Stimulated activated naive B cell treated with anti-CD40 and anti-IgM and Interleukin-4, amounts not matched to agents 10 μg/mL and 1 μg/mL and 100 μg/mL, for 72 hours (primary cell): Measurements from ENCODE around the gene TSPAN1.

Experiments
- ATAC-seq, 2 donors: fragments of 150-1000 bp; cut with Tn5 transposase; replicated peaks; 2 replicates each; pipeline ENCODE4 v1.10.0; 2021; ENCODE audit warnings: moderate library complexity in 1 of 2
- DNase-seq: peaks from one replicate; pipeline ENCODE4 v3.0.0; 2021
- H3K27ac Mint-ChIP-seq: one replicate; pipeline ENCODE4 v1.8.0; 2022; ENCODE audit warnings: mild to moderate bottlenecking, mixed read lengths
- H3K27me3 Mint-ChIP-seq, 2 donors: one replicate each; pipeline ENCODE4 v1.8.0; 2022; ENCODE audit warnings: mixed read lengths in 2 of 2
- H3K36me3 Mint-ChIP-seq, 2 donors: one replicate each; pipeline ENCODE4 v1.8.0; 2022; ENCODE audit warnings: mixed read lengths in 2 of 2, mild to moderate bottlenecking in 1 of 2
- H3K4me1 Mint-ChIP-seq, 2 donors: one replicate each; pipeline ENCODE4 v1.8.0; 2022; ENCODE audit warnings: mixed read lengths in 2 of 2, mild to moderate bottlenecking in 1 of 2
- H3K4me3 Mint-ChIP-seq, 2 donors: one replicate each; pipeline ENCODE4 v1.8.0; 2022; ENCODE audit warnings: mild to moderate bottlenecking in 2 of 2, mixed read lengths in 2 of 2, moderate library complexity in 1 of 2
- H3K9me3 Mint-ChIP-seq, 2 donors: one replicate each; pipeline ENCODE4 v1.8.0; 2022; ENCODE audit warnings: mixed read lengths in 2 of 2, mild to moderate bottlenecking in 1 of 2

Gene TSPAN1

GRCh38 chr1:46173361-46173856 is 1.5 kb upstream of the TSPAN1 start:
- peaks cover 12 to 15% of the 10 kb centered on the region in 2 donors for H3K4me1 Mint-ChIP-seq
- no peaks in the 10 kb centered on the region for H3K36me3 Mint-ChIP-seq
- H3K4me3 Mint-ChIP-seq, result no peak overlapping the region
- no peak overlapping the region for H3K27ac Mint-ChIP-seq
- H3K9me3 Mint-ChIP-seq, result no peaks in the 10 kb centered on the region
- DNase-seq (no peak), ATAC-seq (peak; percentile 67 to 73)
- H3K27me3 Mint-ChIP-seq, result no peaks in the 10 kb centered on the region

DNA sequence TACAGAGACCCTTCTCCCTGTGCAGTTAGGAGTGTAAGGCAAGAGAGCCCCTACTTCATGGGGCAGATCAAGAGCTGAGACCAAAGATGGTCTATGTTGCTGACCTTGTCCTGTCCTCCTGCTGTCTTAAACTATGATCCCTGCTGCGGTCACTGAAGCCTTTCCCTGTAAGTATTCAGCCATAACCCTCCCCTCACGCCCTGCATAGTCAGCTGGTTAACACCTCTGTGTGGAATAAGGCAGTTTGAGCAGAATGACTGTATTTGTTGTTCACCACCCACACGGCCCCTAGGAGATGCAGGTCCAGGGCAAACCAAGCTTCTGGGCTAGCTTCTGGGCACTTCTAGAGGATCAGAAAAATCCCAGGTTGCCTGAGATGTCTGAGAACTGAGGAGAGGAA is 356 bp downstream of the TSPAN1 start:
- ATAC-seq (no peak), DNase-seq (no peak)
- Mint-ChIP-seq H3K27me3 (no peaks in the 10 kb centered on the region), H3K9me3 (no peaks in the 10 kb centered on the region), H3K4me1 (peaks cover 12 to 15% of the 10 kb centered on the region in 2 donors), H3K36me3 (no peaks in the 10 kb centered on the region), H3K27ac (no peak overlapping the region), H3K4me3 (no peak overlapping the region)

DNA sequence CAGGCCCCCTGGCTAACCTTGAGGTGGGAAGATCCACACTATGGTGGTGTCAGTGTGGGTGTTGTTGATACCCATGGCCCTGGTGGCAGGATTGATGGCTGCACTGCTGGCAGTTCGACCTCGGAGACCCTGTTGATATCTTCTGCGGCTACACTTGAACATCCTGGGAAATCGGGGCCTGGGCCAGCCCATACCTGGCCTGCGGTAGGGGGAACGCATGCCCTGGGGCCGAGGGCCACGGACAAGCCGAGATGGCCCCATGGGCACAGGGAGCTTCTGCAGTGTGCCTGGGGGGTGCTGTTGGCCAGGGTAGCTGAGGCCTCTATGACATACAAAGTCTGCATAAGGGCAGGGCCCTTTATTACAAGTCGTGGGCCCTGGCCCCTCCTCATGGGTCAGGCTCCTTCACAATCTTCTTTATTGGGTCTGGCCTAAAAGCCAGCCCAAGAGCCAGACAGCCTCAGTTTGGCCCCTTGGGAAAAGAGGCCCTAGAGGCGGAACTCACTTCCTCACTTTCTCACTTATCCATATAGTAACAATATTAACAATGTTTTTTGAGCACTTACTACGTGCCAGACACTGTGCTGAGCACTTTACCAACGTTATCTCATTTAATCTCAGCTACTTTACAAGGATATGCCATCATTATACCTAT is 1.5 kb downstream of the TSPAN1 start, which contains the start of gene P3R3URF:
P3R3URF (minus strand) TSS at position 278 of the 655 bp plus-strand sequence; CDS start at position 261, 17 bp downstream.
- no peak within 1 kb of the TSS for H3K4me3 Mint-ChIP-seq
- H3K9me3 Mint-ChIP-seq, result no peaks in the 10 kb centered on the region
- H3K27ac Mint-ChIP-seq, result no peak within 1 kb of the TSS
- no peaks in the 10 kb centered on the region for H3K36me3 Mint-ChIP-seq
- DNase-seq (no peak), ATAC-seq (no peak)
- no peaks in the 10 kb centered on the region for H3K27me3 Mint-ChIP-seq
- peaks cover 7 to 10% of the 10 kb centered on the region in 2 donors for H3K4me1 Mint-ChIP-seq

- H3K36me3 Mint-ChIP-seq, result no peaks in the 10 kb centered on the region
- no peak overlapping the region for H3K27ac Mint-ChIP-seq
- no peaks in the 10 kb centered on the region for H3K9me3 Mint-ChIP-seq
- no peaks in the 10 kb centered on the region for H3K27me3 Mint-ChIP-seq
- peak; percentile 69 to 73 for ATAC-seq
- DNase-seq, result peak; percentile 46
- H3K4me1 Mint-ChIP-seq, result peaks cover 9 to 15% of the 10 kb centered on the region in 2 donors
- no peak overlapping the region for H3K4me3 Mint-ChIP-seq
Observed at GRCh38 chr1:46179138-46180081, 4.5 kb downstream of the TSPAN1 start.

DNA sequence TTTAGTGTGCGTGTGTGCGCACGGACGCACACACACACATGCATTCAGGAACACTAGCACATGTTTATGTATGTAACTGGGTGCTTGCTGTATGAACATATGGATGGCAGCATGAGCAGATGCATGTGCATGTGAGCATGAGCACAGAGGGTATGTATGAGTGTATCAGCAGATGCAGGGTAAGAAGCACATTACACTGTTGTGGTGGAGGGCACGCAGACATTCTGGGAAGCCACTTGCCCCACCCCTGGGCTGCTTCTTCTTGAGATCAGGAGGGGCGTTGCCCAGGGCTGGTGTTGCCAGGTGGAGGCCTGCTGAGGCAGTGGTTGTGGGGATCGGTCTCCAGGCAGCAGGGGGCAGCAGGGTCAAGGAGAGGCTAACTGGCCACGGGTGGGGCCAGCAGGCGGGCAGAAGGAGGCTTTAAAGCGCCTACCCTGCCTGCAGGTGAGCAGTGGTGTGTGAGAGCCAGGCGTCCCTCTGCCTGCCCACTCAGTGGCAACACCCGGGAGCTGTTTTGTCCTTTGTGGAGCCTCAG is 5.3 kb downstream of the TSPAN1 start:
- DNase-seq (no peak), ATAC-seq (peak; percentile 7 to 15)
- H3K27me3 Mint-ChIP-seq, result no peaks in the 10 kb centered on the region
- H3K36me3 Mint-ChIP-seq, result no peaks in the 10 kb centered on the region
- H3K27ac Mint-ChIP-seq, result peak overlapping the region; percentile 32
- no peak overlapping the region for H3K4me3 Mint-ChIP-seq
- H3K9me3 Mint-ChIP-seq, result no peaks in the 10 kb centered on the region
- peaks cover 16 to 22% of the 10 kb centered on the region in 2 donors for H3K4me1 Mint-ChIP-seq

- H3K36me3 Mint-ChIP-seq, result no peaks in the 10 kb centered on the region
- no peak overlapping the region for H3K27ac Mint-ChIP-seq
- no peak for ATAC-seq
- H3K4me3 Mint-ChIP-seq, result no peak overlapping the region
- peaks cover 16 to 21% of the 10 kb centered on the region in 2 donors for H3K4me1 Mint-ChIP-seq
- no peaks in the 10 kb centered on the region for H3K9me3 Mint-ChIP-seq
- H3K27me3 Mint-ChIP-seq, result no peaks in the 10 kb centered on the region
- no peak for DNase-seq
Observed at GRCh38 chr1:46181343-46182260, 6.7 kb downstream of the TSPAN1 start.

DNA sequence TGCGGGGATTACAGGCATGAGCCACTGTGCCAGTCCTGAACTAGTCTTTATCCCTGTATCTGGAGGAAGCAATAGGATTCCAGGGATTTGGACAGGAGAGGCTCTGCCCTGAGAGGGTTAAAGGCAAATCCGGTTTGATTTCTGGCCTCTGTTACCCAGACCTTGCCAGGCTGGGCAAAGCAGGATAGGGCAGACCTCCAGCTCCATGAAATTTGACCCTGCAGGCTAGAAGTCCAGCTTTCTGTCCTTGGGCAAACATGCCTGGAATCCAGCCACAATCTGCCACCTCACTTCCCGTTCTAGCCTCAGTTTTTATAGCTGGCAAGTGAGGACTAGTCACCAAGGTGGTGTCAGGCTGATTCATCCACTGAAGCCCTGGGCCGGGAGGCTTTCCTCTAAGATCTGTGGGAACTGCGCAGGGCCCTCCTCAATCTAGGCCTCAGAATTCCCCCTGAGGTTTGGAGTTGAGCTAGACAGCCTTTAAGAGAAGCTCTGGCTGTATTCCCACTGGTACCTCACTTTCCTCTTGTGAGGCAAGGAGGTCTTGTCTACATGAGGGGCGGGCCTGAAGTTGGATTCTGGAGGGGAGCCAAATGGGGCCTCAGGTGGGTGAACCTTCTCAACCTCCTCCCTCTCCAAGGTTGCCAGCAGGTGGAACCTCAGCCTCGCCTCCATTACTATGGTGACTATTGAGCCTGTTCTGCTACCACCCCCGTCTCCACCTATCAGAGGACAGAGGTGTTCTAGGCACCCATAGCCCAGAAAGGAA is 8.4 kb downstream of the TSPAN1 start:
- ATAC-seq (no peak), DNase-seq (no peak)
- peaks cover 9 to 11% of the 10 kb centered on the region in 2 donors for H3K36me3 Mint-ChIP-seq
- no peak overlapping the region for H3K27ac Mint-ChIP-seq
- no peak overlapping the region for H3K4me3 Mint-ChIP-seq
- peaks cover 16 to 19% of the 10 kb centered on the region in 2 donors for H3K4me1 Mint-ChIP-seq
- no peaks in the 10 kb centered on the region for H3K9me3 Mint-ChIP-seq
- H3K27me3 Mint-ChIP-seq, result no peaks in the 10 kb centered on the region

- no peak overlapping the region for H3K4me3 Mint-ChIP-seq
- H3K27me3 Mint-ChIP-seq, result no peaks in the 10 kb centered on the region
- no peak for DNase-seq
- peak overlapping the region; percentile 42 for H3K27ac Mint-ChIP-seq
- H3K36me3 Mint-ChIP-seq, result peaks cover 12 to 15% of the 10 kb centered on the region in 2 donors
- H3K9me3 Mint-ChIP-seq, result no peaks in the 10 kb centered on the region
- H3K4me1 Mint-ChIP-seq, result peaks cover 16 to 19% of the 10 kb centered on the region in 2 donors
- ATAC-seq, result peak; percentile 75 to 77
Observed at GRCh38 chr1:46183926-46184557, 9.2 kb downstream of the TSPAN1 start.

DNA sequence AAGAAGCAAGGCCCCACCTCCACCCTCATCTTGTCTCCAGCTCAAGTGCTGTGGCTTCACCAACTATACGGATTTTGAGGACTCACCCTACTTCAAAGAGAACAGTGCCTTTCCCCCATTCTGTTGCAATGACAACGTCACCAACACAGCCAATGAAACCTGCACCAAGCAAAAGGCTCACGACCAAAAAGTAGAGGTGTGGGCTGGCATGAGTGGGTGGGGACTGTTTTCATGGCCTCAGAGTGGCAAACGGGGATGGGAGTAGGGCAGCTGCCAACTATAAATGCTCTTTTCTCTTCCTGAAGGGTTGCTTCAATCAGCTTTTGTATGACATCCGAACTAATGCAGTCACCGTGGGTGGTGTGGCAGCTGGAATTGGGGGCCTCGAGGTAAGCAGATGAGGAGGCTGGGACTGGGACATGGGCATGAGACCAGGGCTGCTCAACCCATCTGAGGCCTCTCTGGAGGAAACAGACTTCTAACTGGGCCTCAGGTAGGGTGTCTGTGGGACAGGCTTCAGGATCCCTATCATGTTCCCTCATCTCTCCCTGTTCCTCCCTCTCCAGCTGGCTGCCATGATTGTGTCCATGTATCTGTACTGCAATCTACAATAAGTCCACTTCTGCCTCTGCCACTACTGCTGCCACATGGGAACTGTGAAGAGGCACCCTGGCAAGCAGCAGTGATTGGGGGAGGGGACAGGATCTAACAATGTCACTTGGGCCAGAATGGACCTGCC is 10.2 kb downstream of the TSPAN1 start:
- Mint-ChIP-seq H3K27me3 (no peaks in the 10 kb centered on the region), H3K36me3 (peaks cover 19 to 23% of the 10 kb centered on the region in 2 donors), H3K9me3 (no peaks in the 10 kb centered on the region), H3K4me3 (peak overlapping the region in 1 of 2 donors; percentile 7), H3K4me1 (peaks cover 16 to 19% of the 10 kb centered on the region in 2 donors), H3K27ac (peak overlapping the region; percentile 70)
- peak; percentile 43 to 51 for ATAC-seq
- DNase-seq, result no peak

GRCh38 chr1:46186076-46186475 is 11.2 kb downstream of the TSPAN1 start:
- Mint-ChIP-seq H3K36me3 (peaks cover 26% of the 10 kb centered on the region in 2 donors), H3K27ac (peak overlapping the region; percentile 49)

GRCh38 chr1:46187106-46187869 is 12.4 kb downstream of the TSPAN1 start:
- H3K27ac Mint-ChIP-seq, result peak overlapping the region; percentile 5
- H3K9me3 Mint-ChIP-seq, result no peaks in the 10 kb centered on the region
- no peaks in the 10 kb centered on the region for H3K27me3 Mint-ChIP-seq

More at GRCh38 chr1:46186076-46186475, 11.2 kb downstream of the TSPAN1 start:
- H3K9me3 Mint-ChIP-seq, result no peaks in the 10 kb centered on the region
- peaks cover 16 to 19% of the 10 kb centered on the region in 2 donors for H3K4me1 Mint-ChIP-seq
- no peak overlapping the region for H3K4me3 Mint-ChIP-seq
- ATAC-seq (no peak), DNase-seq (no peak)
- no peaks in the 10 kb centered on the region for H3K27me3 Mint-ChIP-seq

More at GRCh38 chr1:46187106-46187869, 12.4 kb downstream of the TSPAN1 start:
- ATAC-seq (no peak), DNase-seq (no peak)
- peaks cover 26 to 33% of the 10 kb centered on the region in 2 donors for H3K36me3 Mint-ChIP-seq
- no peak overlapping the region for H3K4me3 Mint-ChIP-seq
- H3K4me1 Mint-ChIP-seq, result peaks cover 16 to 19% of the 10 kb centered on the region in 2 donors
